ENCODE results near the gene DAB1. TPM values are rescaled to one million over a fixed set of nuclear protein-coding genes. Genes with fewer than 3 reads are reported as not detected.

Gene DAB1
- total RNA-seq, 1 experiment from 2014 or later, result not detected

- POLR2A ChIA-PET, result no interaction called here
- DNase-seq (ENCODE audit: low read depth, low spot score) (no peak), ATAC-seq (no peak)
- Histone ChIP-seq H3K36me3 (ENCODE audit: control insufficient read depth in 1 of 2, insufficient read depth in 2 of 2, low read length in 2 of 2) (no peaks in the 10 kb centered on the region), H3K4me2 (ENCODE audit: low read length) (no peak overlapping the region), H3K9me2 (ENCODE audit: insufficient read depth) (no peaks in the 10 kb centered on the region), H3K4me3 (replicated peaks in 1 of 2; ENCODE audit: low read depth in 1 of 2, low read length in 2 of 2) (no peak overlapping the region), H3K79me2 (ENCODE audit: insufficient read depth, low read length) (no peaks in the 10 kb centered on the region), H4K20me1 (ENCODE audit: insufficient read depth) (no peaks in the 10 kb centered on the region), H2AFZ (ENCODE audit: low read depth, low read length, poor library complexity, severe bottlenecking) (no peak overlapping the region), H3K27me3 (ENCODE audit: insufficient read depth, low read length) (no peaks in the 10 kb centered on the region), H3K9me3 (ENCODE audit: control insufficient read depth in 1 of 2, insufficient read depth in 1 of 2, low read depth in 1 of 2, low read length in 2 of 2) (no peaks in the 10 kb centered on the region), H3K9ac (ENCODE audit: low read length) (no peak overlapping the region), H3K27ac (ENCODE audit: low read depth, low read length) (no peak overlapping the region), H3K4me1 (ENCODE audit: control insufficient read depth in 1 of 2, insufficient read depth in 2 of 2, low read length in 2 of 2) (no peaks in the 10 kb centered on the region)
- RAD21 ChIA-PET (ENCODE audit: low non-redundant PET in 1 of 2, low total read pairs in 2 of 2, uncharacterized antibody in 2 of 2, unreplicated experiment in 2 of 2), result no interaction called here
- CTCF ChIA-PET, result no interaction called here
- TF ChIP-seq ZFX (IDR thresholded peaks at IDR 0.05) (no peak), POLR2AphosphoS5 (IDR thresholded peaks at IDR 0.05; ENCODE audit: low read depth, low read length) (no peak), RAD21 (IDR thresholded peaks at IDR 0.05; ENCODE audit: low read depth) (no peak), TCF7L2 (IDR thresholded peaks at IDR 0.05; ENCODE audit: borderline replicate concordance, extremely low read depth, insufficient read depth, insufficient read length) (no peak), YY1 (IDR thresholded peaks at IDR 0.05; ENCODE audit: extremely low read depth, insufficient replicate concordance, low read depth, low read length) (no peak), ATF3 (IDR thresholded peaks at IDR 0.05) (no peak), FOSL1 (IDR thresholded peaks at IDR 0.05; ENCODE audit: low read depth) (no peak), ELF1 (IDR thresholded peaks at IDR 0.05; ENCODE audit: borderline replicate concordance, low read depth) (no peak)
- intact Hi-C loops (cut with micrococcal nuclease), result no loop called here
- BruUV-seq (replicated peaks), result no TSS peak
These were observed 12.6 kb downstream of the DAB1 start for GRCh38 chr1:57411262-57411661.

- RAD21 ChIA-PET (ENCODE audit: low non-redundant PET in 1 of 2, low total read pairs in 2 of 2, uncharacterized antibody in 2 of 2, unreplicated experiment in 2 of 2), result no interaction called here
These were observed 13.4 kb downstream of the DAB1 start for GRCh38 chr1:57410508-57410907.

More at GRCh38 chr1:57410508-57410907, 13.4 kb downstream of the DAB1 start:
- ChIA-PET POLR2A (no interaction called here), CTCF (no interaction called here)
- Histone ChIP-seq H3K9me2 (ENCODE audit: insufficient read depth) (no peaks in the 10 kb centered on the region), H3K9ac (ENCODE audit: low read length) (no peak overlapping the region), H3K4me1 (ENCODE audit: control insufficient read depth in 1 of 2, insufficient read depth in 2 of 2, low read length in 2 of 2) (no peaks in the 10 kb centered on the region), H3K9me3 (ENCODE audit: control insufficient read depth in 1 of 2, insufficient read depth in 1 of 2, low read depth in 1 of 2, low read length in 2 of 2) (no peaks in the 10 kb centered on the region), H4K20me1 (ENCODE audit: insufficient read depth) (no peaks in the 10 kb centered on the region), H3K27me3 (ENCODE audit: insufficient read depth, low read length) (no peaks in the 10 kb centered on the region), H3K36me3 (ENCODE audit: control insufficient read depth in 1 of 2, insufficient read depth in 2 of 2, low read length in 2 of 2) (no peaks in the 10 kb centered on the region), H3K79me2 (ENCODE audit: insufficient read depth, low read length) (no peaks in the 10 kb centered on the region), H3K4me3 (replicated peaks in 1 of 2; ENCODE audit: low read depth in 1 of 2, low read length in 2 of 2) (no peak overlapping the region), H3K4me2 (ENCODE audit: low read length) (no peak overlapping the region), H2AFZ (ENCODE audit: low read depth, low read length, poor library complexity, severe bottlenecking) (no peak overlapping the region), H3K27ac (ENCODE audit: low read depth, low read length) (no peak overlapping the region)
- no peak for TF ChIP-seq ATF3 (IDR thresholded peaks at IDR 0.05)
- no peak for TF ChIP-seq CTCF (IDR thresholded peaks at IDR 0.05 in 2 of 3, conservative IDR thresholded peaks at IDR 0.05 in 1 of 3; ENCODE audit: borderline replicate concordance in 1 of 3, insufficient read depth in 1 of 3, low read depth in 2 of 3, low read length in 2 of 3)
- no peak for TF ChIP-seq POLR2AphosphoS5 (IDR thresholded peaks at IDR 0.05; ENCODE audit: low read depth, low read length)
- TF ChIP-seq POLR2A (IDR thresholded peaks at IDR 0.05; ENCODE audit: borderline replicate concordance, extremely low read depth, insufficient read depth, insufficient read length), result no peak
- no peak for TF ChIP-seq SP1 (IDR thresholded peaks at IDR 0.05; ENCODE audit: low read depth)
- TF ChIP-seq SIN3A (IDR thresholded peaks at IDR 0.05; ENCODE audit: low read depth), result no peak
- intact Hi-C loops (cut with micrococcal nuclease), result no loop called here
- BruUV-seq (replicated peaks), result no TSS peak
- ATAC-seq (no peak), DNase-seq (ENCODE audit: low read depth, low spot score) (no peak)

Measured in HCT116 (cell line).